Kidney (tissue), 14 donors: ENCODE data around the gene RNF208. TPM values are rescaled to one million over a fixed set of nuclear protein-coding genes. Genes with fewer than 3 reads are reported as not detected.

Source experiments
- DNase-seq, 5 donors: peaks; one replicate each; pipeline ENCODE4 v3.0.0-alpha.2; 2013 to 2020
- FAIRE-seq: peaks from 2 replicates; lab custom pipeline; 2012; peaks lifted over from hg19 to GRCh38; lab: Jason Lieb, UNC
- H3K27ac ChIP-seq, 2 donors: one replicate each; pipeline ENCODE4 v1.7.0; 2013; ENCODE audit warnings: low read depth in 2 of 2, low read length in 2 of 2, inconsistent platforms in 1 of 2
- H3K27me3 ChIP-seq: one replicate; pipeline ENCODE4 v1.7.1; 2013; ENCODE audit warnings: low read length, inconsistent platforms; ENCODE audit not compliant: control insufficient read depth, insufficient read depth
- H3K36me3 ChIP-seq, 3 donors: one replicate each; pipeline versions ENCODE4 v1.7.0 to v1.7.1; 2013; ENCODE audit warnings: low read length in 3 of 3, control low read depth in 1 of 3, inconsistent platforms in 1 of 3; ENCODE audit not compliant: insufficient read depth in 3 of 3, control insufficient read depth in 2 of 3
- H3K4me1 ChIP-seq, 3 donors: one replicate each; pipeline versions ENCODE4 v1.7.0 to v1.7.1; 2013; ENCODE audit warnings: low read length in 3 of 3, inconsistent platforms in 1 of 3, low read depth in 1 of 3; ENCODE audit not compliant: control insufficient read depth in 2 of 3, insufficient read depth in 2 of 3
- H3K4me3 ChIP-seq, 3 donors: one replicate each; pipeline versions ENCODE4 v1.7.0 to v1.8.1; 2013; ENCODE audit warnings: low read length in 3 of 3, control low read depth in 1 of 3, inconsistent platforms in 1 of 3
- H3K9ac ChIP-seq, 3 donors: one replicate each; pipeline versions ENCODE4 v1.7.0 to v1.7.1; 2013; ENCODE audit warnings: low read length in 3 of 3, control low read depth in 1 of 3, inconsistent platforms in 1 of 3
- H3K9me3 ChIP-seq, 3 donors: one replicate each; pipeline versions ENCODE4 v1.7.0 to v1.7.1; 2013; ENCODE audit warnings: low read length in 3 of 3, control low read depth in 1 of 3, inconsistent platforms in 1 of 3; ENCODE audit not compliant: control insufficient read depth in 2 of 3, insufficient read depth in 1 of 3
- intact Hi-C: fragments of 100-400 bp; cut with DNase I; formaldehyde crosslinking; loops from one replicate; pipeline ENCODE4 v1.11.1; 2022
- polyA plus RNA-seq: library from polyadenylated mRNA; stranded (reverse); fragments of 350-450 nt; fragmentation: Illumina TruSeq; extraction: RNeasy Lipid Tissue Mini Kit (QIAGEN cat#74804); gene quantifications from one replicate; pipeline ENCODE4 v1.2.3, GENCODE V29; 2014; ENCODE audit warnings: low read depth, low replicate concordance; ENCODE audit not compliant: insufficient read depth
- total RNA-seq: library from RNA; stranded (reverse); fragmentation: NEBNext Ultra II Directional; extraction: Animal tissue kit (Norgen Biotek cat#: 25700); gene quantifications from one replicate; pipeline ENCODE4 v1.2.1, GENCODE V29; 2021
- TF ChIP-seq, protein P1 (sequence below): IDR thresholded peaks from 3 replicates; pipeline ENCODE4 v1.5.1; 2012; ENCODE audit warnings: mild to moderate bottlenecking, moderate library complexity, borderline replicate concordance; ENCODE audit not compliant: insufficient read depth; ENCODE audit errors: extremely low read depth
- donor health status: control.
- donor health status: control.
- donor health status: control.
- donor health status: control.
- donor health status: control.
- donor health status: DM: yes; HTN: yes; CAD: no.
- donor health status: Normal renal cell carcinoma (clear cell type).

Gene RNF208
- total and polyA plus RNA-seq, 2 donors from 2014 or later: 7.0 to 22.8 TPM

GRCh38 chr9:137178939-137179630 lies 43.0 kb downstream of the RNF208 start:
- DNase-seq (no peak), FAIRE-seq (no peak)
- Histone ChIP-seq H3K9ac (no peak overlapping the region), H3K27me3 (no peaks in the 10 kb centered on the region), H3K9me3 (no peaks in the 10 kb centered on the region), H3K36me3 (peaks cover 0 to 22% (median 22%) of the 10 kb centered on the region in 3 donors), H3K4me3 (no peak overlapping the region), H3K4me1 (no peaks in the 10 kb centered on the region), H3K27ac (no peak overlapping the region)
- intact Hi-C loops: no loop called here
- TF ChIP-seq, protein P1, sequence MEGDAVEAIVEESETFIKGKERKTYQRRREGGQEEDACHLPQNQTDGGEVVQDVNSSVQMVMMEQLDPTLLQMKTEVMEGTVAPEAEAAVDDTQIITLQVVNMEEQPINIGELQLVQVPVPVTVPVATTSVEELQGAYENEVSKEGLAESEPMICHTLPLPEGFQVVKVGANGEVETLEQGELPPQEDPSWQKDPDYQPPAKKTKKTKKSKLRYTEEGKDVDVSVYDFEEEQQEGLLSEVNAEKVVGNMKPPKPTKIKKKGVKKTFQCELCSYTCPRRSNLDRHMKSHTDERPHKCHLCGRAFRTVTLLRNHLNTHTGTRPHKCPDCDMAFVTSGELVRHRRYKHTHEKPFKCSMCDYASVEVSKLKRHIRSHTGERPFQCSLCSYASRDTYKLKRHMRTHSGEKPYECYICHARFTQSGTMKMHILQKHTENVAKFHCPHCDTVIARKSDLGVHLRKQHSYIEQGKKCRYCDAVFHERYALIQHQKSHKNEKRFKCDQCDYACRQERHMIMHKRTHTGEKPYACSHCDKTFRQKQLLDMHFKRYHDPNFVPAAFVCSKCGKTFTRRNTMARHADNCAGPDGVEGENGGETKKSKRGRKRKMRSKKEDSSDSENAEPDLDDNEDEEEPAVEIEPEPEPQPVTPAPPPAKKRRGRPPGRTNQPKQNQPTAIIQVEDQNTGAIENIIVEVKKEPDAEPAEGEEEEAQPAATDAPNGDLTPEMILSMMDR: no peak

- H3K36me3 ChIP-seq: peaks cover 0 to 18% (median 16%) of the 10 kb centered on the region in 3 donors
- intact Hi-C loops: no loop called here
- H3K9ac ChIP-seq: no peak overlapping the region
- peaks cover 0 to under 1% (median 0%) of the 10 kb centered on the region in 3 donors for H3K4me1 ChIP-seq
- H3K9me3 ChIP-seq: no peaks in the 10 kb centered on the region
- DNase-seq: no peak
- no peaks in the 10 kb centered on the region for H3K27me3 ChIP-seq
- no peak for FAIRE-seq
- no peak overlapping the region for H3K27ac ChIP-seq
- TF ChIP-seq, protein P1: no peak
- no peak overlapping the region for H3K4me3 ChIP-seq
These were observed 43.7 kb downstream of the RNF208 start for GRCh38 chr9:137178201-137178938.

GRCh38 chr9:137176302-137177182 lies 45.5 kb downstream of the RNF208 start:
- H3K36me3 ChIP-seq: peaks cover 0 to 8% (median 7%) of the 10 kb centered on the region in 3 donors
- no peak for FAIRE-seq
- peaks cover 0 to 2% (median 0%) of the 10 kb centered on the region in 3 donors for H3K4me1 ChIP-seq
- no peak overlapping the region for H3K27ac ChIP-seq
- no peak overlapping the region for H3K4me3 ChIP-seq
- H3K9ac ChIP-seq: no peak overlapping the region
- H3K27me3 ChIP-seq: no peaks in the 10 kb centered on the region
- intact Hi-C loops: no loop called here
- no peak for DNase-seq
- TF ChIP-seq, protein P1: peak; percentile 45
- H3K9me3 ChIP-seq: no peaks in the 10 kb centered on the region
